Activated CD4-positive, CD25-positive, alpha-beta regulatory T cell treated with anti-CD3 and anti-CD28 coated beads, Interleukin-2, amount 50 U/mL, for 24 hours (primary cell): Measurements from ENCODE around the gene CHAD.
"Not testable (repeated sequence)": the region's sequence is repeated elsewhere in the genome, so short reads cannot be mapped to it uniquely, and the experiment has no call there.

Source experiments
- ATAC-seq, 2 donors: fragments of 150-1000 bp; cut with Tn5 transposase; one replicate each; pipeline ENCODE4 v1.10.0; 2021; ENCODE audit warnings: mild to moderate bottlenecking in 1 of 2, moderate library complexity in 1 of 2

The CHAD gene

GRCh38 chr17:50457621-50458020 lies 11.1 kb downstream of the CHAD start:
- ATAC-seq: no peak

GRCh38 chr17:50453901-50454300 lies 14.8 kb downstream of the CHAD start:
- ATAC-seq: no peak

GRCh38 chr17:50452630-50453300 lies 15.9 kb downstream of the CHAD start:
- no peak for ATAC-seq

GRCh38 chr17:50451943-50452629 lies 16.6 kb downstream of the CHAD start:
- ATAC-seq: no peak

DNA sequence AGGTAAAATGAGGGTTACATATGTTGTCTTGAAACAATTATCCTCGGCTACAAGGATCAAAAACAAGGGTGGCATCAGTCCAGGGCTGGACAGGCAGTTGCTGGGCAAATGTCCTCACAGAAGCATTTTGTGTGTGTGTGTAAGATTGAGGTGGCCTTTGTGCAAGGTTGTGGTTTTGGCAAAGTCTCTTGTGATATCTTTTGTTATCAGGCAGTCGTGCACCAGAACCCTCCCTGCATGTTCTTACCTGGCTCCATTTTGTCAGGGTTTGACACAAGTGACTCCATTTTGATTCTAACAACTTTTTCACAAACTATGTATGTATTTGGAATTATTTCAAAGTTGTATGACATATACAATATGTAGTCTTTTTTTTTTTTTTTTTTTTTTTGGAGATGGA lies 20.0 kb downstream of the CHAD start:
- ATAC-seq: no peak

DNA sequence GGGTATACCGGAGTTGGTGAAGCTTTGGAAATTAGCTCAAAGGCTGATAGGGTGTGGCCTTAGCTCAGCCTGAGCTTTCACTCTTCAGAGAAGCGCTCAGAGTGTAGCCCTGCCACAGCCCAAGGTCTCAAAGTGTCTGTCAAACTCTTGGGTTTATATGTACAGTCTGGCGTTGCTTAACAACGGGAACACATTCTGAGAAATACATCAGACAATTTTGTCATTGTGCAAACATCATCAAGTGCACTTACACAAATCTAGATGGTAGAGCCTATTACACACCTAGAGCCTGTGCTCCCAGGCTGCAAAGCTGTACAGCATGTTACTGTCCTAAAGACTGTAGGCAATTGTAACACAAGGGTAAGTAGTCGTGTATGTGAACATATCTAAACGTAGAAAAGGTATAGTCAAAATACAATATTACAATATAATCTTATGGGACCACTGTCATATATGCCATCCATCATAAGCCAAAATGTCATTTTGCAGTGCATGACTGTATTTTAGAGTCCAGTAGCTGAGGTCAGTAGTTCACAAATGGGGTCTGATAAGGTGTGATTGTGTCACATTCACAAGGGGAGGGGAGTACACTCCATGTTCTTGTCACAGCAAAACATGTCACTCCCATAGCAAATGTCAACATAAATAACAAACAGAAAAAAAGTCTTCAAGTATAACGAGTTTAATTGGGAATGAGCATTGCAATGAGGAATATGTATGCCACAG lies 20.6 kb downstream of the CHAD start:
- no peak for ATAC-seq

DNA sequence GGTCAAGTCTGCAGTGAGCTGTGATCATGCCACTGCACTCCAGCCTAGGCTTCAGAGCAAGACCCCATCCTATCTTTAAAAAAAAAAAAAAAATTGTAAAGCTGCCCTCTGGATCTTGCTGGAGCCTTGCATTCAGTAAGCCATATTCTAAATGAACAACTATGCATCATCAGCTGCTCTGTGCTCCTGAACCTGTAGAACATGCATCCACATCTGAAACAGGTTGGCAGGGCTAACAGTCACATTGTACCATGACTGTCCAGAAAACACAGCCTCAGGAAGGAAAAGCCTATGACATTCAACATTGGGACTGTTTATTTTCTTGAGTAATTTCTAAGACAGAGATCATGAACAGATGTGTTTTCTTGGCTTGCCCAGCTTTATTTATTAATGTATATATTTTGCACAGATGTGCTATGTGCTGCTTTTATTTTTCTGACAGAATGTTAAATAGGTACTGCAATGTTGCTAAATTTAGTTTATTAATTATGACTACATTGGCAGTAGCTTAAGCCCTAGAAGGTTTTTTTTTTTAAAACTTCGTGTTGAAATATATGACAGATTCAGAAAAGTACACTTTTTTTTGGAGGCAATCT lies 22.9 kb downstream of the CHAD start:
- ATAC-seq: no peak

DNA sequence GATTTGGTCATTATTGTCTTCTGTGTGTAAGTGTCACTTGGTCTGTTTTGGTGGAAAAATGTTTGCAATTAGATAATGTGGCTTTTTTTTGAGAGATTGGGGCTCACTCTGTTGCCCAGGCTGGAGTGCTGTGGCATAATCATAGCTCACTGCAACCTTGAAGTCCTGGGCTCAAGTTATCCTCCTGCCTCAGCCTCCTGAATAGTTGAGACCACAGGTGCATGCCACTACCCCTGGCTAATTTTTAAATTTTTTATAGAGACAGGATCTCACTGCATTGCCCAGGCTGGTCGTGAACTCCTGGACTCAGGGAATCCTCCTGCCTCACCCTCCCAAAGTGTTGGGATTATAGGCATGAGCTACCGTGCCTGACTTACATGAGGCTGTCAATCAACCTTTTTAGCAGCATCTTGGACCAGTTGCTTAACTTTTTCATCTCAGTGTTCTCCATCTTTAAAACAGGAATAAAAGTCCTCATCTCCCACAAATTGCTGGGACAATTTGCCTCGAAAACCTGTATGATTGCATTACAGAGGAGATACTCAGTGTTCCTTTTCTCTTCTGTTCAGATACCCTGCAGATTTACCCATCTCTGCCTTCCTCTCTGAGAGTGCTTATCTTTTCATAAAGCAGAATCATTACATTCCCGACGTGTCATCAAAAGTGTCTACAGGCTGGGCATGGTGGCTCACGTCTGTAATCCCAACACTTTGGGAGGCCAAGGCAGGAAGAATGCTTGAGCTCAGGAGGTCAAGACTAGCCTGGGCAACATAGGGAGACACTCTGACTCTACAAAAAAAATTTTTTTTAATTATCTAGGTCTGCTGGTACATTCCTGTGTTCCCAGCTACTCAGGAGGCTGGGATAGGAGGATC lies 23.6 kb downstream of the CHAD start:
- ATAC-seq: no peak

DNA sequence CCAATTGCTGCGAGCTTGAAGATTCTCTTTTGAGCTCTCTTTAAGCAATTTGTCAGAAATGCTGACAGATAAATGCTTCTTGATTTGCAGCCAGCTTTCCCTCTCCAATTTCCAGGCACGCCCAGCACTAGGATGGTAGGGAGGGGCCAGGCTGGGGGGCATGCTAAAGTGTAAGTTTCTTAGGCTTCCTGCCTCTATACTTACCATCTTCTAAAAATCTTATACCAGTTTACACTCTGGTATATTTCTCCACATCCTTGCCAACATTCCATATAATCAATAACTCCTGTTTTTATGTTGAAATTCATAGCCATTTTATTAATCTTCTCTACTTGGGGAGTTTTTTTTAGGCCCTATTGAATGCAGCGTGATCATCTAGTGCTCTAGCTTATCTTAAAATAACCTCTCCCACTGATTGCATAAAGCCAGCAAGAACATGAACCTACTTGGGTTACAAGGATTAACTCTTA lies 25.1 kb downstream of the CHAD start:
- no peak for ATAC-seq

- no peak for ATAC-seq
Observed at GRCh38 chr17:50440838-50441829, 27.5 kb downstream of the CHAD start.

- no peak for ATAC-seq
Observed at GRCh38 chr17:50440172-50440837, 28.4 kb downstream of the CHAD start.

DNA sequence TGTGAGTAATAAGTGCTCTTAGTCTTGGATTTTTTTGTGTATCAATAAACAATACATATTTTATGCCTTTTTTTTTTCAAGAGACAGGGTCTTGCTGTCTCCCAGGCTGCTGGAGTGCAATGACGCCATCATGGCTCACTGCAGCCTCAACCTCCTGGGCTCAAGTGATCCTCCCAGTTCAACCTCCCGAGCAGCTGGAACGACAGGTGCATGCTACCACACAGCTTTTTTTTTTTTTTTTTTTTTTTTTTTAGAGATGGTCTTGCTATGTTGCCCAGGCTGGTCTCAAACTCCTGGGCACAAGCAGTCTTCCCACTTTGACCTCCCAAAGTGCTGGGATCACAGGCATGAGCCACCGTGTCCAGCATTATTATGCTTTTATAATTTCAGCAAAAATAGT lies 29.7 kb downstream of the CHAD start:
- ATAC-seq: no peak

DNA sequence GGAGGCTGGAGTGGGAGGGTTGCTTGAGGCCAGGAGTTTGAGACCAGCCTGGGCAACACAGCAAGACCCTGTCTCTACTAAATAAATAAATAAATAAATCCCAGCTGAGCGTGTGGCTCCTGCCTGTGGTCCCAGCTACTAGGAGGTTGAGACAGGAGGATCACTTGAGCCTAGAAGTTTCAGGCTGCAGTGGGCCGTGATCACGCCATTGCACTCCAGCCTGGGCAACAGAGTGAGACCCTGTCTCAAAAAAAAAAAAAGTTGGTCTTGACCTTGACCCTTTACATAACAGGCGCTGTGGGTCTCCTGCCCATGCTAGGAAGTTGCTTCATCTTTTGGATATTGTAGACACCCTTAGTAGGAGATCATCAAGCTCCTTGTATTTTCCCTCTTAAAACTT lies 31.3 kb downstream of the CHAD start:
- ATAC-seq: no peak

GRCh38 chr17:50432125-50432762 lies 36.4 kb downstream of the CHAD start:
- no peak for ATAC-seq

DNA sequence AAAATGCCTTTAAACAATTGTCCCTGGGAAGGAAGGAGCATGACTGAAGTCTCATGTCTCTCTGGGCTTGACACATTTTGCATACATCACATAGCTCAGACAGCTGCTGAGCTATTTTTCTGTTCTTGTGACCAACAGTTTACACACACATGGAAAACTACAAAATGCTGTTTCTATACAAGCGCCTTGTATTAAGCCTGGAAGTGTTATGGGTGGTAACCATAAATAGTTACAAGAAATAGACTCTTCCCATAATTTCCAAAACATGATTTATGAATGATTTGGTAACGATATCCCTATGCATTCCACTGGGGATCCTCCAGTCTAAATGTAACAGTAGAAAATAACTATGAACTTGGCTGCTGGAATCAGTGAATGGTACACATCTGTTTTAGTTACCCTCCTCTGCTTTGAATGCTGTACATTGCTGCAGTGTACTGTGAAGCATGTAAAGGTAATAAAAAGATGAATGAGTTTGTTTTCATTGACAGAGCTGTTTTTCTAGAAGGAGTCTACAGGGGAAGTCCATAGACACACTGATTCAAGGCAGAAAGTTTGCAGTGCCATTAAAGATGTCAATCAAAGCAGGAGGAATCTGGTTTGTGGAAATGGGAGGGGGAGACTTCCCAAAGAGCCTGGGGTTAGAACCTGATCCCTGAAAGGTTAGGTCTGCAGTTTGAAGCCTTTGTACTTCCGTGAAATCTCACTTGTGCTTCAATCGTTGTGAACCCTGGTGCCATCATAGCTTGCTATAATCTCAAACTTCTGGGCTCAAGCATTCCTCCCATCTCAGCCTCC lies 37.7 kb downstream of the CHAD start:
- ATAC-seq: no peak

- no peak for ATAC-seq
Observed at GRCh38 chr17:50429793-50430192, 38.9 kb downstream of the CHAD start.

DNA sequence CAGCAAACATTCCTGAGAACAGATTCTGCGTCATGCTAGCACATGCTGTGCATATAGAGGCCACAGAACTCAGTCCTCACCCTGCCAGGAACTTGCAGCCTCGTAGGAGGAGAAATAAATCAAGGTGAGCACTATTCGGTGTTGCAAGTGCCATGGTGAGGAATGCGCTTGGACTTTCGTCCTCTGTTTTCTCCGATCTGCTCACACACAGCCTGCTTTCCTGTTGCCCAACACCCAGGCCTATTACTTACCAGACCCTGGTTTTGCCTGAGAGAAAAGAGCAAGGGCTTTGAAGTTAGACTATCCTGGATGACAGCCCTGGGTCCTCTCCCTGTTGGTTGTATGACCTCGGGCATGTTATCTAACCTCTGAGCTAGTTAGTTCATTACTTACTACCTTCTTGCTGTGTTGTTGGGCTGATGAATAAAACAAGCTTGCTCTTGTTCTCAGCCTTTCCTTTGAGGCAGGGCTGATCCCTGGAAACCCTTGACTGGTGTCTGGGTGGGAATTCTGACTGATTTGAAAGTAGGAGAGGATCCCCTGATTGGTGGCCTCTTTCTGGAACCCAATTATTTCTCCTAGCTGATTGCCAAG lies 39.8 kb downstream of the CHAD start:
- no peak for ATAC-seq

DNA sequence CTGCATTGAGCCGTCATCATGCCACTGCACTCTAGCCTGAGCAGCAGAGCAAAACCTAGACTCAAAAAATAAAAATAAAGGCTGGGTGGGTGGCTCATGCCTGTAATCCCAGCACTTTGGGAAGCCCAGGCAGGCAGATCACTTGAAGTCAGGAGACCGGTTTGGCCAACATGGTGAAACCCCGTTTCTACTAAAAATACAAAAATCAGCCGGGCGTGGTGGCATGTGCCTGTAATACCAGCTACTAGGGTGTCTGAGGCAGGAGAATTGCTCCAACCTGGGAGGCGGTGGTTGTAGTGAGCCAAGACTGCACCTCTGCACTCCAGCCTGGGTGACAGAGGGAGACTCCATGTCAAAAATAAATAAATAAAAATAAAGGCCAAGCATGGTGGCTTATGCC lies 40.6 kb downstream of the CHAD start:
- ATAC-seq: not testable (repeated sequence)
